Measurements from ENCODE around the gene JOSD1. TPM values are rescaled to one million over a fixed set of nuclear protein-coding genes. Genes with fewer than 3 reads are reported as not detected.
A peak's percentile ranks its signal among the peaks of the same experiment; 100 is the strongest.

Gene JOSD1
- total and polyA plus RNA-seq, 2 donors (not counting 1 experiment from before 2014, with no cell fraction given), result 40.5 to 59.1 TPM

- no peaks in the 10 kb centered on the region for H3K27me3 ChIP-seq (ENCODE audit: control insufficient read depth, insufficient read depth, low read length)
- H2AFZ ChIP-seq (ENCODE audit: low read length), result no peak overlapping the region
- H3K9me3 ChIP-seq (ENCODE audit: control insufficient read depth, insufficient read depth, low read depth, low read length), result no peaks in the 10 kb centered on the region
- peaks cover 42% of the 10 kb centered on the region for H3K36me3 ChIP-seq (ENCODE audit: control insufficient read depth, insufficient read depth, low read length)
- H3K4me2 ChIP-seq (ENCODE audit: extremely low read depth, insufficient read depth, low read length), result no peak overlapping the region
- H3K9ac ChIP-seq (ENCODE audit: insufficient read depth, low read length), result no peak overlapping the region
- H3K79me2 ChIP-seq (ENCODE audit: control insufficient read depth, insufficient read depth, low read length), result no peaks in the 10 kb centered on the region
- no peaks in the 10 kb centered on the region for H4K20me1 ChIP-seq (ENCODE audit: control insufficient read depth, extremely low read depth, insufficient read depth, low read length)
- no peak overlapping the region for H3K4me3 ChIP-seq (replicated peaks in 1 of 4; ENCODE audit: control extremely low read depth in 1 of 4, insufficient read depth in 1 of 4, low read depth in 3 of 4, low read length in 4 of 4)
- TF ChIP-seq CTCF (conservative IDR thresholded peaks at IDR 0.05 in 1 of 2, IDR thresholded peaks at IDR 0.05 in 1 of 2; ENCODE audit: low read depth in 1 of 2, low read length in 2 of 2) (peak; percentile 65 to 72), EZH2 (IDR thresholded peaks at IDR 0.05; ENCODE audit: low read length, missing control alignments) (no peak)
- DNase-seq (ENCODE audit: low read depth in 2 of 2), result peak; percentile 18
- H3K27ac ChIP-seq (ENCODE audit: insufficient read depth, low read length), result peak overlapping the region; percentile 6
- peaks cover 7% of the 10 kb centered on the region for H3K4me1 ChIP-seq (ENCODE audit: control insufficient read depth, extremely low read depth, insufficient read depth, low read length)
Measured at GRCh38 chr22:38733329-38733723, 32.6 kb upstream of the JOSD1 start.

GRCh38 chr22:38732251-38732815 lies 31.6 kb upstream of the JOSD1 start:
- no peak for TF ChIP-seq CTCF (conservative IDR thresholded peaks at IDR 0.05 in 1 of 2, IDR thresholded peaks at IDR 0.05 in 1 of 2; ENCODE audit: low read depth in 1 of 2, low read length in 2 of 2)
- no peak for TF ChIP-seq EZH2 (IDR thresholded peaks at IDR 0.05; ENCODE audit: low read length, missing control alignments)
- no peaks in the 10 kb centered on the region for H4K20me1 ChIP-seq (ENCODE audit: control insufficient read depth, extremely low read depth, insufficient read depth, low read length)
- peaks cover 7% of the 10 kb centered on the region for H3K4me1 ChIP-seq (ENCODE audit: control insufficient read depth, extremely low read depth, insufficient read depth, low read length)
- no peak for DNase-seq (ENCODE audit: low read depth in 2 of 2)
- H3K79me2 ChIP-seq (ENCODE audit: control insufficient read depth, insufficient read depth, low read length), result no peaks in the 10 kb centered on the region
- H3K9me3 ChIP-seq (ENCODE audit: control insufficient read depth, insufficient read depth, low read depth, low read length), result no peaks in the 10 kb centered on the region
- H3K9ac ChIP-seq (ENCODE audit: insufficient read depth, low read length), result no peak overlapping the region
- no peak overlapping the region for H3K4me3 ChIP-seq (replicated peaks in 1 of 4; ENCODE audit: control extremely low read depth in 1 of 4, insufficient read depth in 1 of 4, low read depth in 3 of 4, low read length in 4 of 4)
- H2AFZ ChIP-seq (ENCODE audit: low read length), result no peak overlapping the region
- peaks cover 43% of the 10 kb centered on the region for H3K36me3 ChIP-seq (ENCODE audit: control insufficient read depth, insufficient read depth, low read length)
- H3K27ac ChIP-seq (ENCODE audit: insufficient read depth, low read length), result no peak overlapping the region
- H3K4me2 ChIP-seq (ENCODE audit: extremely low read depth, insufficient read depth, low read length), result no peak overlapping the region
- no peaks in the 10 kb centered on the region for H3K27me3 ChIP-seq (ENCODE audit: control insufficient read depth, insufficient read depth, low read length)

GRCh38 chr22:38731703-38732161 lies 31.0 kb upstream of the JOSD1 start:
- H3K4me2 ChIP-seq (ENCODE audit: extremely low read depth, insufficient read depth, low read length), result no peak overlapping the region
- H3K79me2 ChIP-seq (ENCODE audit: control insufficient read depth, insufficient read depth, low read length), result no peaks in the 10 kb centered on the region
- no peak for DNase-seq (ENCODE audit: low read depth in 2 of 2)
- H3K36me3 ChIP-seq (ENCODE audit: control insufficient read depth, insufficient read depth, low read length), result peaks cover 45% of the 10 kb centered on the region
- H3K9me3 ChIP-seq (ENCODE audit: control insufficient read depth, insufficient read depth, low read depth, low read length), result no peaks in the 10 kb centered on the region
- no peak overlapping the region for H3K4me3 ChIP-seq (replicated peaks in 1 of 4; ENCODE audit: control extremely low read depth in 1 of 4, insufficient read depth in 1 of 4, low read depth in 3 of 4, low read length in 4 of 4)
- no peaks in the 10 kb centered on the region for H4K20me1 ChIP-seq (ENCODE audit: control insufficient read depth, extremely low read depth, insufficient read depth, low read length)
- no peak overlapping the region for H2AFZ ChIP-seq (ENCODE audit: low read length)
- no peak overlapping the region for H3K9ac ChIP-seq (ENCODE audit: insufficient read depth, low read length)
- TF ChIP-seq CTCF (conservative IDR thresholded peaks at IDR 0.05 in 1 of 2, IDR thresholded peaks at IDR 0.05 in 1 of 2; ENCODE audit: low read depth in 1 of 2, low read length in 2 of 2) (no peak), EZH2 (IDR thresholded peaks at IDR 0.05; ENCODE audit: low read length, missing control alignments) (no peak)
- no peak overlapping the region for H3K27ac ChIP-seq (ENCODE audit: insufficient read depth, low read length)
- H3K27me3 ChIP-seq (ENCODE audit: control insufficient read depth, insufficient read depth, low read length), result no peaks in the 10 kb centered on the region
- peaks cover 7% of the 10 kb centered on the region for H3K4me1 ChIP-seq (ENCODE audit: control insufficient read depth, extremely low read depth, insufficient read depth, low read length)
